Stomach (tissue), 4 donors: ENCODE data around the gene CARD14.

Experiments used
- EP300 ChIP-seq: sonication (generic); formaldehyde crosslinking; IDR thresholded peaks from one replicate; pipeline ENCODE4 v1.6.1; 2017; ENCODE audit warnings: antibody characterized with exemption
- TF ChIP-seq, protein P1 (sequence below), 7 experiments: fragments of 450-650 bp in 4 of 7; fragments of 200-600 bp in 3 of 7; sonication (generic) in 3 of 7; IDR thresholded peaks; one replicate each; pipeline ENCODE4 v1.5.1; 2016 to 2019; ENCODE audit warnings: antibody characterized with exemption in 7 of 7, control low read depth in 2 of 7, mild to moderate bottlenecking in 1 of 7

DNA sequence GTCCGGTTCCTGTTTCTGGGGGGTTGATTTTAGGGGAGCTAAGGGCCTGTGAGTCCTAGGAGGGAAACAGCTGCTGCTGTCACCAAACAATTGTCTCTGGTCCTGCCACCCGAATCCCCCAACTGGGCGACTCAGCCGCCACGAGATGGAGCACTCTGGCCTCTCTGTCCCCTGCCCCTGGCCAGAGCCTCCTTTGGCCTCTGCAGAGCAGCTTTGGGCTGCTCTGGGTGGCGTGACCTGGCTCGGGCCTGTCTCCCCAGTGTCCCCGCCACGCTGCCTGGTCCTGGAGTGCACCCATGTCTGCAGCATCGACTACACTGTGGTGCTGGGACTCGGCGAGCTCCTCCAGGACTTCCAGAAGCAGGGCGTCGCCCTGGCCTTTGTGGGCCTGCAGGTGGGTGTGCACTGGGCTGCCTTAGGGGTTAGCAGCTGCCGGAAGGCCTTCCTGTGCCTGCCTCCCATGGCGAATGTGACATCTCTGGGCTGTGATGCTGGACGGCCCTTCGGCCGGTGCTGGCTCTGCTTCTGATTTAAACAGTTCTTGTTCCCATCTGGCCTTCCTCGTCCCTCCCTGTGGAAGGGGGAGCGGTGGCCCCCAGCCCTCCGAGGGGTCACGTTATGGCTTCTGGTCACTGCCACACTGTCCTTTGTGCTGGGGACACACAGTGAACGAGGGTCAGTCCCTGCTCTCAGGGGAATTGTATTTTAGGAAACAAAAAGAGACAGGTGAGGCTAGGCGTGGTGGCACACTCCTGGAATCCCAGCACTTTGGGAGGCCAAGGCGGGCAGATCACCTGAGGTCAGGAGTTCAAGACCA, 79.3 kb downstream of the CARD14 start:
- TF ChIP-seq, protein P1, sequence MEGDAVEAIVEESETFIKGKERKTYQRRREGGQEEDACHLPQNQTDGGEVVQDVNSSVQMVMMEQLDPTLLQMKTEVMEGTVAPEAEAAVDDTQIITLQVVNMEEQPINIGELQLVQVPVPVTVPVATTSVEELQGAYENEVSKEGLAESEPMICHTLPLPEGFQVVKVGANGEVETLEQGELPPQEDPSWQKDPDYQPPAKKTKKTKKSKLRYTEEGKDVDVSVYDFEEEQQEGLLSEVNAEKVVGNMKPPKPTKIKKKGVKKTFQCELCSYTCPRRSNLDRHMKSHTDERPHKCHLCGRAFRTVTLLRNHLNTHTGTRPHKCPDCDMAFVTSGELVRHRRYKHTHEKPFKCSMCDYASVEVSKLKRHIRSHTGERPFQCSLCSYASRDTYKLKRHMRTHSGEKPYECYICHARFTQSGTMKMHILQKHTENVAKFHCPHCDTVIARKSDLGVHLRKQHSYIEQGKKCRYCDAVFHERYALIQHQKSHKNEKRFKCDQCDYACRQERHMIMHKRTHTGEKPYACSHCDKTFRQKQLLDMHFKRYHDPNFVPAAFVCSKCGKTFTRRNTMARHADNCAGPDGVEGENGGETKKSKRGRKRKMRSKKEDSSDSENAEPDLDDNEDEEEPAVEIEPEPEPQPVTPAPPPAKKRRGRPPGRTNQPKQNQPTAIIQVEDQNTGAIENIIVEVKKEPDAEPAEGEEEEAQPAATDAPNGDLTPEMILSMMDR (IDR thresholded peaks at IDR 0.05) = no peak
- TF ChIP-seq EP300 = no peak
